Transverse colon (tissue), 4 donors: Measurements from ENCODE around the gene PHETA1.

Experiments used
- CTCF ChIP-seq, 5 experiments: fragments of 200-600 bp in 3 of 5; fragments of 450-650 bp in 2 of 5; sonication (generic) in 3 of 5; IDR thresholded peaks; 1 replicate in 2 of 5; 2 replicates in 3 of 5; pipeline ENCODE4 v1.5.1; 2016 to 2017; ENCODE audit warnings: antibody characterized with exemption in 5 of 5, inconsistent platforms in 3 of 5, mild to moderate bottlenecking in 2 of 5, moderate library complexity in 1 of 5
- POLR2AphosphoS5 ChIP-seq, 3 donors: sonication (generic); formaldehyde crosslinking; IDR thresholded peaks; one replicate each; pipeline ENCODE4 v1.6.1; 2016; ENCODE audit warnings: antibody characterized with exemption in 3 of 3

GRCh38 chr12:111360325-111360930 is 8.5 kb downstream of the PHETA1 start:
- TF ChIP-seq CTCF (IDR thresholded peaks at IDR 0.05), result no peak
- no peak for TF ChIP-seq POLR2AphosphoS5 (IDR thresholded peaks at IDR 0.05)
